K562 (cell line): ENCODE results near the gene LITAF. TPM values are rescaled to one million over a fixed set of nuclear protein-coding genes. Genes with fewer than 3 reads are reported as not detected.
A peak's percentile ranks its signal among the peaks of the same experiment; 100 is the strongest.

Source experiments
- ATAC-seq: fragments of 200-7000 bp; cut with Tn5 transposase; 3 replicates; pipeline ENCODE4 v1.9.1; 2020; ENCODE audit warnings: moderate library complexity
- BruUV-seq: library from RNA; stranded (reverse); fragments of 400-500 nt; replicated peaks from 2 replicates; lab custom pipeline; 2021; lab: Mats Ljungman, UMichigan
- CTCF ChIA-PET: fragments of 300-600 bp; formaldehyde crosslinking; extraction: SDS; loops from one replicate; lab custom pipeline; 2021; ENCODE audit warnings: low intra/inter-chr PET ratio; lab: Yijun Ruan, JAX
- POLR2A ChIA-PET: fragments of 300-600, 350-650 bp; sonication (Branson Sonifier 250); formaldehyde crosslinking; extraction: SDS; loops from one replicate; lab custom pipeline; 2021; ENCODE audit warnings: antibody characterized with exemption, inconsistent platforms; lab: Yijun Ruan, JAX
- DNase-seq, 4 experiments: peaks; one replicate each; pipeline versions ENCODE4 v3.0.0 to v3.0.0-alpha.2; 2011 to 2018; ENCODE audit warnings: low spot score in 3 of 4, mixed read lengths in 3 of 4; ENCODE audit errors: extremely low read depth in 1 of 4
- FAIRE-seq: peaks from 2 replicates; lab custom pipeline; 2011; peaks lifted over from hg19 to GRCh38; lab: Jason Lieb, UNC
- H2AFZ ChIP-seq: 2 replicates; pipeline ENCODE4 v1.6.0; 2011; ENCODE audit warnings: low read depth, low read length, control low read depth, inconsistent platforms
- H3K27ac ChIP-seq: fragments of 200-600 bp; 3 replicates; pipeline ENCODE4 v1.8.0; 2011; ENCODE audit warnings: low read depth, mild to moderate bottlenecking, control low read depth, inconsistent platforms, low read length, moderate library complexity, mixed read lengths; ENCODE audit errors: extremely low read depth
- H3K27me3 ChIP-seq, 2 experiments: fragments of 300-600 bp in 1 of 2; 2 replicates in 1 of 2; 3 replicates in 1 of 2; pipeline versions ENCODE4 v1.6.0 to v1.8.0; 2011; ENCODE audit warnings: inconsistent platforms in 2 of 2, low read length in 2 of 2, mild to moderate bottlenecking in 1 of 2, mixed read lengths in 1 of 2, moderate library complexity in 1 of 2; ENCODE audit not compliant: control insufficient read depth in 2 of 2, insufficient read depth in 2 of 2
- H3K36me3 ChIP-seq: fragments of 300-600 bp; 3 replicates; pipeline ENCODE4 v1.8.0; 2011; ENCODE audit warnings: mild to moderate bottlenecking, low read length, inconsistent platforms; ENCODE audit not compliant: control insufficient read depth, insufficient read depth
- H3K4me1 ChIP-seq, 2 experiments: fragments of 200-600 bp in 1 of 2; replicated peaks in 1 of 2; 2 replicates in 1 of 2; 3 replicates in 1 of 2; pipeline versions ENCODE4 v1.5.1 to v1.8.0; 2011; ENCODE audit warnings: inconsistent platforms in 2 of 2, low read length in 2 of 2, mild to moderate bottlenecking in 1 of 2, mixed read lengths in 1 of 2, moderate library complexity in 1 of 2; ENCODE audit not compliant: control insufficient read depth in 2 of 2, insufficient read depth in 2 of 2
- H3K4me2 ChIP-seq: 2 replicates; pipeline ENCODE4 v1.6.1; 2011; ENCODE audit warnings: low read length, control low read depth, inconsistent platforms, mixed read lengths; ENCODE audit not compliant: insufficient read depth
- H3K4me3 ChIP-seq: fragments of 200-600 bp; sonication (generic), shearing (Covaris generic); 2 replicates; pipeline ENCODE4 v1.5.1; 2016; ENCODE audit warnings: control low read depth, inconsistent platforms
- H3K79me2 ChIP-seq: fragments of 200-600 bp; 3 replicates; pipeline ENCODE4 v1.8.0; 2011; ENCODE audit warnings: low read length, inconsistent platforms; ENCODE audit not compliant: control insufficient read depth, insufficient read depth
- H3K9ac ChIP-seq, 2 experiments: 2 replicates each; pipeline versions ENCODE4 v1.6.0 to v1.6.1; 2011; ENCODE audit warnings: low read depth in 2 of 2, low read length in 2 of 2, control low read depth in 1 of 2, inconsistent platforms in 1 of 2, mild to moderate bottlenecking in 1 of 2, mixed read lengths in 1 of 2; ENCODE audit not compliant: insufficient read depth in 1 of 2
- H3K9me1 ChIP-seq: one replicate; pipeline ENCODE4 v1.6.0; 2011; ENCODE audit warnings: inconsistent platforms, mild to moderate bottlenecking, low read length, moderate library complexity; ENCODE audit not compliant: control insufficient read depth, insufficient read depth
- H3K9me3 ChIP-seq: replicated peaks from 2 replicates; pipeline ENCODE4 v1.5.1; 2011; ENCODE audit warnings: low read depth, low read length, inconsistent platforms; ENCODE audit not compliant: control insufficient read depth, insufficient read depth
- H4K20me1 ChIP-seq: replicated peaks from 2 replicates; pipeline ENCODE4 v1.6.1; 2011; ENCODE audit warnings: low read length, inconsistent platforms, mixed read lengths; ENCODE audit not compliant: control insufficient read depth, insufficient read depth
- ARHGAP35 ChIP-seq: fragments of 450-650 bp; IDR thresholded peaks from 2 replicates; pipeline ENCODE4 v1.6.1; 2018; ENCODE audit not compliant: partially characterized antibody
- ATF2 ChIP-seq: sonication (generic); formaldehyde crosslinking; IDR thresholded peaks from 2 replicates; pipeline ENCODE4 v1.8.1; 2022; ENCODE audit warnings: missing genetic modification reagents
- BRF2 ChIP-seq: IDR thresholded peaks from 3 replicates; pipeline ENCODE4 v1.6.1; 2011; ENCODE audit warnings: borderline replicate concordance, mild to moderate bottlenecking; ENCODE audit not compliant: insufficient read length, insufficient read depth
- ETS2 ChIP-seq: IDR thresholded peaks from 2 replicates; pipeline ENCODE4 v1.6.1; 2016; ENCODE audit warnings: borderline replicate concordance, missing genetic modification characterization, mild to moderate bottlenecking, moderate library complexity, missing compliant biosample characterization; ENCODE audit not compliant: poor library complexity, severe bottlenecking
- HDGF ChIP-seq: fragments of 450-650 bp; IDR thresholded peaks from 2 replicates; pipeline ENCODE4 v1.6.1; 2016
- MLLT1 ChIP-seq, 2 experiments: fragments of 450-650 bp; IDR thresholded peaks; 2 replicates each; pipeline ENCODE4 v1.6.1; 2016
- PCBP1 ChIP-seq: fragments of 200-400 bp; formaldehyde crosslinking; IDR thresholded peaks from 2 replicates; pipeline ENCODE4 v1.6.1; 2018; ENCODE audit warnings: mild to moderate bottlenecking, low read depth, low read length; ENCODE audit not compliant: poor library complexity, severe bottlenecking
- SREBF2 ChIP-seq: sonication (generic); formaldehyde crosslinking; IDR thresholded peaks from 2 replicates; pipeline ENCODE4 v1.4.0; 2020; ENCODE audit warnings: mild to moderate bottlenecking, missing genetic modification reagents
- TFAP4 ChIP-seq: sonication (generic); formaldehyde crosslinking; IDR thresholded peaks from 2 replicates; pipeline ENCODE4 v1.8.0; 2022; ENCODE audit warnings: missing genetic modification reagents, mild to moderate bottlenecking, moderate library complexity, borderline replicate concordance
- U2AF2 ChIP-seq: fragments of 200-400 bp; formaldehyde crosslinking; optimal IDR thresholded peaks from 2 replicates; pipeline ENCODE3; 2017; ENCODE audit warnings: low read depth, mild to moderate bottlenecking, low read length
- ZNF217 ChIP-seq: sonication (generic); formaldehyde crosslinking; IDR thresholded peaks from 2 replicates; pipeline ENCODE4 v1.8.0; 2022; ENCODE audit warnings: mild to moderate bottlenecking, missing genetic modification reagents
- ZNF398 ChIP-seq: fragments of 250-450 bp; sonication (Bioruptor Pico); IDR thresholded peaks from 2 replicates; pipeline ENCODE4 v1.8.0; 2021; ENCODE audit warnings: moderate library complexity, mild to moderate bottlenecking, inconsistent platforms
- ZNF766 ChIP-seq: fragments of 200-800 bp; sonication (Bioruptor generic); conservative IDR thresholded peaks from 2 replicates; pipeline ENCODE4 v1.6.1; 2016; ENCODE audit warnings: missing genetic modification characterization, missing compliant biosample characterization
- WGBS: fragments of 100-300 bp; shearing (Covaris generic); methylation state at CpG from one replicate; pipeline ENCODE4 v1.1.6; 2016; ENCODE audit warnings: low coverage, mixed read lengths; ENCODE audit not compliant: insufficient coverage; ENCODE audit errors: missing lambda C conversion rate; 5-methylcytosine and 5-hydroxymethylcytosine counted together
- in situ Hi-C: fragments of 300-500 bp; cut with MboI; formaldehyde crosslinking; loops from 4 replicates; pipeline ENCODE4 v1.15.0; 2018; ENCODE audit warnings: inconsistent platforms, mixed read lengths
- intact Hi-C: fragments of 100-400 bp; cut with micrococcal nuclease; formaldehyde crosslinking; loops from 2 replicates; pipeline ENCODE4 v1.14.2; 2022
- polyA plus RNA-seq, 8 experiments: library from polyadenylated mRNA; depleted of rRNA in 4 of 8; stranded (reverse) in 5 of 8; unstranded in 3 of 8; fragments of >200 nt; fragmentation: Nextera tagmentation in 2 of 8; fragmentation: Illumina TruSeq in 1 of 8; extraction: Ambion mirVana in 2 of 8; extraction: Trizol in 1 of 8; gene quantifications; 2 replicates each; pipeline versions ENCODE4 v1.2.1 to v1.2.3, GENCODE V29; 2011 to 2014; ENCODE audit warnings: inconsistent platforms in 1 of 8, missing spikeins in 1 of 8
- total RNA-seq, 7 experiments: library from RNA; depleted of rRNA in 6 of 7; stranded (reverse); fragments of >200 nt in 6 of 7; fragmentation: Illumina TruSeq in 2 of 7; extraction: Trizol in 2 of 7; gene quantifications; 2 replicates each; pipeline versions ENCODE4 v1.2.1 to v1.2.3, GENCODE V29; 2011 to 2021; ENCODE audit warnings: low replicate concordance in 1 of 7

Gene LITAF
- total and polyA plus RNA-seq, 9 of the 15 experiments (the other 6 are each of a cell fraction or from before 2014, with no cell fraction given): 4.1 to 17.8 (median 11.9) TPM

GRCh38 chr16:11613381-11614303 lies 26.9 kb upstream of the LITAF start:
- CTCF ChIA-PET: no interaction called here
- no peak for TF ChIP-seq ARHGAP35
- TF ChIP-seq BRF2: no peak
- TF ChIP-seq ATF2 (CRISPR knock-in tag): no peak
- TF ChIP-seq ZNF766: peak; percentile 82
- no peak for TF ChIP-seq SREBF2 (CRISPR knock-in tag)
- peak; percentile 82; the same call in 1 of the 2 replicates for TF ChIP-seq HDGF
- peak in 1 of 2 experiments; percentile 59; a peak in 1 of 4 replicates for TF ChIP-seq MLLT1 (IDR thresholded peaks at IDR 0.05)
- no peak for TF ChIP-seq ZNF217
- no peak for TF ChIP-seq ETS2
- TF ChIP-seq TFAP4: peak; percentile 56; the same call in 1 of the 2 replicates
- TF ChIP-seq PCBP1: no peak
- no peak for TF ChIP-seq U2AF2
- no peak for TF ChIP-seq ZNF398 (CRISPR knock-in tag)

More at GRCh38 chr16:11613381-11614303, 26.9 kb upstream of the LITAF start:
- Histone ChIP-seq H2AFZ (peak overlapping the region; percentile 77), H3K27me3 (no peaks in the 10 kb centered on the region), H3K9me1 (no peaks in the 10 kb centered on the region), H3K27ac (peak overlapping the region; percentile 79; the same call in 2 of the 3 replicates), H3K4me2 (peak overlapping the region; percentile 72), H3K79me2 (no peaks in the 10 kb centered on the region), H3K4me1 (peaks cover 30 to 35% of the 10 kb centered on the region in 2 experiments), H3K9ac (peak overlapping the region; percentile 50 to 85; a peak in 3 of 4 replicates), H3K4me3 (no peak overlapping the region), H3K36me3 (no peaks in the 10 kb centered on the region), H3K9me3 (no peaks in the 10 kb centered on the region), H4K20me1 (no peaks in the 10 kb centered on the region)
- POLR2A ChIA-PET: interaction anchor here (1.1 kb wide), 1 partner anchor 8 kb away, joined by 3 read pairs; no protein-coding TSS in a partner anchor
- intact Hi-C loops: no loop called here
- DNase-seq: peak; percentile 64 to 74 (median 66)
- no TSS peak for BruUV-seq
- in situ Hi-C loops: no loop called here
- peak; percentile 73 for ATAC-seq
- peak; percentile 81 for FAIRE-seq
- 8% methylated on average over 19 of the region's 20 CpGs for WGBS
